ENCODE data around the gene INAFM2. TPM values are rescaled to one million over a fixed set of nuclear protein-coding genes. Genes with fewer than 3 reads are reported as not detected.

Gene INAFM2
- total and polyA plus RNA-seq, 9 of the 15 experiments (the other 6 are each of a cell fraction or from before 2014, with no cell fraction given) = 11.8 to 43.1 (median 27.2) TPM

- TF ChIP-seq ZNF224 (CRISPR knock-in tag; IDR thresholded peaks at IDR 0.05) = no peak
- no peak for TF ChIP-seq AFF4 (CRISPR knock-in tag; IDR thresholded peaks at IDR 0.05)
- no peak for TF ChIP-seq RBM39 (optimal IDR thresholded peaks at IDR 0.05; ENCODE audit: low read depth, low read length)
- no peak for TF ChIP-seq ZNF239 (CRISPR knock-in tag; IDR thresholded peaks at IDR 0.05)
- TF ChIP-seq, protein P1, sequence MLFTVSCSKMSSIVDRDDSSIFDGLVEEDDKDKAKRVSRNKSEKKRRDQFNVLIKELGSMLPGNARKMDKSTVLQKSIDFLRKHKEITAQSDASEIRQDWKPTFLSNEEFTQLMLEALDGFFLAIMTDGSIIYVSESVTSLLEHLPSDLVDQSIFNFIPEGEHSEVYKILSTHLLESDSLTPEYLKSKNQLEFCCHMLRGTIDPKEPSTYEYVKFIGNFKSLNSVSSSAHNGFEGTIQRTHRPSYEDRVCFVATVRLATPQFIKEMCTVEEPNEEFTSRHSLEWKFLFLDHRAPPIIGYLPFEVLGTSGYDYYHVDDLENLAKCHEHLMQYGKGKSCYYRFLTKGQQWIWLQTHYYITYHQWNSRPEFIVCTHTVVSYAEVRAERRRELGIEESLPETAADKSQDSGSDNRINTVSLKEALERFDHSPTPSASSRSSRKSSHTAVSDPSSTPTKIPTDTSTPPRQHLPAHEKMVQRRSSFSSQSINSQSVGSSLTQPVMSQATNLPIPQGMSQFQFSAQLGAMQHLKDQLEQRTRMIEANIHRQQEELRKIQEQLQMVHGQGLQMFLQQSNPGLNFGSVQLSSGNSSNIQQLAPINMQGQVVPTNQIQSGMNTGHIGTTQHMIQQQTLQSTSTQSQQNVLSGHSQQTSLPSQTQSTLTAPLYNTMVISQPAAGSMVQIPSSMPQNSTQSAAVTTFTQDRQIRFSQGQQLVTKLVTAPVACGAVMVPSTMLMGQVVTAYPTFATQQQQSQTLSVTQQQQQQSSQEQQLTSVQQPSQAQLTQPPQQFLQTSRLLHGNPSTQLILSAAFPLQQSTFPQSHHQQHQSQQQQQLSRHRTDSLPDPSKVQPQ (CRISPR knock-in tag; IDR thresholded peaks at IDR 0.05; ENCODE audit: borderline replicate concordance) = no peak
- no peak for TF ChIP-seq ELK3 (CRISPR knock-in tag; IDR thresholded peaks at IDR 0.05)
- no peak for TF ChIP-seq ETS2 (tag; IDR thresholded peaks at IDR 0.05; ENCODE audit: borderline replicate concordance, poor library complexity, severe bottlenecking)
- TF ChIP-seq, protein P2, sequence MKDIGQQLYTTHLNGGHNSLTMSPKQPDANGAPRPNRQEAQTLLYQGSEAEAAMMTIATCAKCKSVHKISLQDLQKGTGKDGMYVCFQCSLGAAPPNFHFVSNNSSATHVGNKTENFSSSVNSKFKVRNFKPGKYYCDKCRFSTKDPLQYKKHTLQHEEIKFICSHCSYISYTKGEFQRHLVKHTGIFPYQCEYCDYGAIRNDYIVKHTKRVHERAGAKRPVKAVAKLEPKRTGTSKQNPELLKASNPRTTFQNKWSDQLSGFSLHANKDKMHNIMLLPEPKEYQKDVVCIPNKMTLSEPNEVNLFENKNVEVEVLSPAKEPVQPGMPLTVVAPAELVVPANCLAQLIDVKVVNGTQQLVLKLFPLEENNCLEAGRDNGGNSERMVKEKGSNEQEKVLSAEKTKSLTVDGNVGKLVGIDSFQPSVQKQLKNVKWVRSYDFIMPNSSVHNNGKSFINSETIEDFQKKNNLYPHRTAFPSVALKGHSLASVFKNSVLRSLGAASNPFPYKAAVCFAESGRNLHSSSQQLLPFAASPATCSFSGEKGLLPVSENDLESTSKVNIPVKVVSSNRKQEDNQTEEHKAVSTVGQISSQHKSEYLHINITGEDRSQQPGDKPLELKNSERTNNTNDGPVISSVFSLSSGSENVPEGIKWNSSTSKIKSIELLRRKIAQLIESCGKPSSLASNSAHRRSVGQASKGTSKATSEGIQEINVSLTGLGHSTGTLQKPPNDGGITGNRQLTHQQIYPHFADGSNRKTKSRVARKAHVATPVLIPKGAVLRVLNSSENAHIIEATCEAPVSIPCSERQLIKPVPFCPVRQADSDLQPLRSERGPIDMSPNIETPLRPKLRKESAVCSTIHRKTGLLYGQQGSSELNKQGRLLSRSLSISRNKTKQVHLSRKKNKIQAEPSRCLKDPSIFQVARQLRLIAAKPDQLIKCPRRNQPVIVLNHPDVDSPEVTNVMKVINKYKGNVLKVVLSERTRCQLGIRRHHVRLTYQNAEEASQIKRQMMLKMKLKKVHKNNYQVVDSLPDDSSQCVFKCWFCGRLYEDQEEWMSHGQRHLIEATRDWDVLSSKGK (CRISPR knock-in tag; IDR thresholded peaks at IDR 0.05) = no peak
- TF ChIP-seq JUNB (CRISPR knock-in tag; conservative IDR thresholded peaks at IDR 0.05) = no peak
- TF ChIP-seq POLR2AphosphoS2 (IDR thresholded peaks at IDR 0.05; ENCODE audit: low read length) = no peak
- TF ChIP-seq ZMIZ1 (IDR thresholded peaks at IDR 0.05; ENCODE audit: low read depth in 2 of 2, low read length in 2 of 2) = no peak
These were observed 31.1 kb downstream of the INAFM2 start (continued) for GRCh38 chr15:40354408-40355171.

Measured in K562 (cell line).